H1 (cell line): Measurements from ENCODE around the gene FBP1. TPM values are rescaled to one million over a fixed set of nuclear protein-coding genes. Genes with fewer than 3 reads are reported as not detected.

Experiments
- CTCF ChIA-PET: fragments of 300-600 bp; sonication (Branson Sonifier 250); formaldehyde crosslinking; loops from one replicate; lab custom pipeline; 2021; ENCODE audit not compliant: partially characterized antibody; lab: Charles Lee
- POLR2A ChIA-PET: fragments of 300-600 bp; sonication (Branson Sonifier 250); formaldehyde crosslinking; loops from one replicate; lab custom pipeline; 2021; ENCODE audit warnings: inconsistent platforms; ENCODE audit not compliant: partially characterized antibody; lab: Charles Lee
- DNase-seq, 2 experiments: peaks; one replicate each; pipeline versions ENCODE4 v3.0.0 to v3.0.0-alpha.2; 2010 to 2022; ENCODE audit warnings: low spot score in 2 of 2, low read depth in 1 of 2, mixed read lengths in 1 of 2
- FAIRE-seq: peaks from 2 replicates; lab custom pipeline; 2011; peaks lifted over from hg19 to GRCh38; lab: Jason Lieb, UNC
- H2AFZ ChIP-seq: 2 replicates; pipeline ENCODE4 v1.8.1; 2012; ENCODE audit warnings: low read length, inconsistent platforms
- H2AK5ac ChIP-seq: 2 replicates; pipeline ENCODE4 v1.6.1; 2013; ENCODE audit warnings: low read depth, low read length
- H2BK120ac ChIP-seq: replicated peaks from 2 replicates; pipeline ENCODE3; 2013; ENCODE audit warnings: low read depth, low read length, inconsistent platforms
- H2BK12ac ChIP-seq: 2 replicates; pipeline ENCODE4 v1.6.1; 2013; ENCODE audit warnings: low read depth, low read length
- H2BK15ac ChIP-seq: 2 replicates; pipeline ENCODE4 v1.6.1; 2013; ENCODE audit warnings: low read length
- H2BK20ac ChIP-seq: 2 replicates; pipeline ENCODE4 v1.6.1; 2013; ENCODE audit warnings: low read length
- H2BK5ac ChIP-seq: 2 replicates; pipeline ENCODE4 v1.6.1; 2013; ENCODE audit warnings: low read depth, low read length
- H3K14ac ChIP-seq: 2 replicates; pipeline ENCODE4 v1.6.1; 2013; ENCODE audit warnings: inconsistent platforms; ENCODE audit not compliant: insufficient read length
- H3K18ac ChIP-seq: 2 replicates; pipeline ENCODE4 v1.6.1; 2013; ENCODE audit warnings: low read length; ENCODE audit errors: extremely low read depth
- H3K23ac ChIP-seq: 2 replicates; pipeline ENCODE4 v1.6.1; 2013; ENCODE audit warnings: inconsistent platforms; ENCODE audit not compliant: insufficient read length
- H3K23me2 ChIP-seq: 2 replicates; pipeline ENCODE4 v1.6.1; 2013; ENCODE audit warnings: low read depth, low read length
- H3K27ac ChIP-seq: 2 replicates; pipeline ENCODE4 v1.6.1; 2011; ENCODE audit warnings: low read depth, low read length, inconsistent platforms
- H3K27me3 ChIP-seq, 4 experiments: replicated peaks in 1 of 4; 1 replicate in 1 of 4; 2 replicates in 3 of 4; pipeline versions ENCODE4 v1.6.1 to v1.8.1; 2011 to 2013; ENCODE audit warnings: low read length in 3 of 4, mild to moderate bottlenecking in 3 of 4, inconsistent platforms in 2 of 4, mixed read lengths in 2 of 4, moderate library complexity in 1 of 4; ENCODE audit not compliant: control insufficient read depth in 3 of 4, insufficient read depth in 3 of 4; ENCODE audit errors: extremely low read depth in 1 of 4
- H3K36me3 ChIP-seq, 4 experiments: 2 replicates each; pipeline versions ENCODE4 v1.6.1 to v1.8.1; 2011 to 2013; ENCODE audit warnings: mild to moderate bottlenecking in 4 of 4, low read length in 3 of 4, moderate library complexity in 2 of 4, control low read depth in 1 of 4, inconsistent platforms in 1 of 4; ENCODE audit not compliant: insufficient read depth in 4 of 4, control insufficient read depth in 2 of 4
- H3K4ac ChIP-seq: replicated peaks from 2 replicates; pipeline ENCODE3; 2013; ENCODE audit warnings: low read length, low read depth, mixed read lengths, inconsistent platforms; ENCODE audit not compliant: insufficient read length
- H3K4me1 ChIP-seq, 4 experiments: replicated peaks in 1 of 4; 1 replicate in 1 of 4; 2 replicates in 3 of 4; pipeline versions ENCODE4 v1.6.1 to v1.8.1; 2011 to 2013; ENCODE audit warnings: low read length in 3 of 4, inconsistent platforms in 2 of 4, mixed read lengths in 1 of 4; ENCODE audit not compliant: insufficient read depth in 4 of 4, control insufficient read depth in 3 of 4
- H3K4me2 ChIP-seq, 2 experiments: 2 replicates each; pipeline versions ENCODE4 v1.6.1 to v1.8.1; 2011 to 2013; ENCODE audit warnings: low read depth in 2 of 2, low read length in 2 of 2, control low read depth in 1 of 2, inconsistent platforms in 1 of 2, mild to moderate bottlenecking in 1 of 2; ENCODE audit not compliant: insufficient read depth in 1 of 2
- H3K4me3 ChIP-seq, 4 experiments: fragments of 200-600, 300-600 bp in 1 of 4; sonication (generic), shearing (Covaris generic), sonication (Bioruptor Twin) in 1 of 4; 2 replicates each; pipeline versions ENCODE4 v1.5.1 to v1.8.1; 2011 to 2016; ENCODE audit warnings: low read length in 4 of 4, low read depth in 3 of 4, control low read depth in 2 of 4, inconsistent platforms in 2 of 4, mild to moderate bottlenecking in 2 of 4, mixed read lengths in 1 of 4, moderate library complexity in 1 of 4; ENCODE audit not compliant: insufficient read depth in 2 of 4; ENCODE audit errors: extremely low read depth in 1 of 4
- H3K56ac ChIP-seq: replicated peaks from 2 replicates; pipeline ENCODE3; 2013; ENCODE audit warnings: low read depth, mild to moderate bottlenecking, mixed read lengths, low read length, inconsistent platforms; ENCODE audit not compliant: insufficient read length
- H3K79me1 ChIP-seq: 2 replicates; pipeline ENCODE4 v1.6.1; 2013; ENCODE audit warnings: low read depth, low read length, control low read depth
- H3K79me2 ChIP-seq, 2 experiments: 2 replicates each; pipeline versions ENCODE4 v1.6.1 to v1.8.1; 2012 to 2013; ENCODE audit warnings: low read length in 2 of 2, mild to moderate bottlenecking in 2 of 2, inconsistent platforms in 1 of 2; ENCODE audit not compliant: insufficient read depth in 2 of 2, control insufficient read depth in 1 of 2
- H3K9ac ChIP-seq, 4 experiments: replicated peaks in 1 of 4; 1 replicate in 1 of 4; 2 replicates in 3 of 4; pipeline versions ENCODE4 v1.6.1 to v1.8.1; 2011 to 2013; ENCODE audit warnings: low read depth in 3 of 4, low read length in 3 of 4, control low read depth in 2 of 4, mild to moderate bottlenecking in 2 of 4, moderate library complexity in 2 of 4, inconsistent platforms in 1 of 4; ENCODE audit errors: extremely low read depth in 1 of 4
- H3K9me3 ChIP-seq, 2 experiments: 2 replicates each; pipeline versions ENCODE4 v1.6.1 to v1.8.1; 2012 to 2013; ENCODE audit warnings: mild to moderate bottlenecking in 2 of 2, moderate library complexity in 2 of 2, control low read depth in 1 of 2, inconsistent platforms in 1 of 2, low read depth in 1 of 2, low read length in 1 of 2, mixed read lengths in 1 of 2; ENCODE audit not compliant: insufficient read depth in 2 of 2
- H4K20me1 ChIP-seq, 2 experiments: replicated peaks in 1 of 2; 2 replicates each; pipeline versions ENCODE3 to v1.8.1; 2011 to 2013; ENCODE audit warnings: inconsistent platforms in 2 of 2, low read length in 2 of 2, mild to moderate bottlenecking in 1 of 2; ENCODE audit not compliant: insufficient read depth in 2 of 2, control insufficient read depth in 1 of 2
- H4K5ac ChIP-seq: 2 replicates; pipeline ENCODE4 v1.6.1; 2013; ENCODE audit warnings: low read length, low read depth, mixed read lengths, inconsistent platforms; ENCODE audit not compliant: insufficient read length
- H4K8ac ChIP-seq: 2 replicates; pipeline ENCODE4 v1.8.0; 2013; ENCODE audit warnings: mild to moderate bottlenecking, moderate library complexity, low read length, inconsistent platforms; ENCODE audit not compliant: insufficient read depth; ENCODE audit errors: extremely low read depth
- H4K91ac ChIP-seq: replicated peaks from 2 replicates; pipeline ENCODE3; 2013; ENCODE audit warnings: low read length, mixed read lengths, inconsistent platforms; ENCODE audit not compliant: insufficient read length
- JUN ChIP-seq: IDR thresholded peaks from 2 replicates; pipeline ENCODE4 v1.6.1; 2011; ENCODE audit warnings: low read depth, mild to moderate bottlenecking, improper control_type of control experiment, low read length
- MAFK ChIP-seq: IDR thresholded peaks from 2 replicates; pipeline ENCODE4 v1.6.1; 2012; ENCODE audit warnings: low read depth, mild to moderate bottlenecking, improper control_type of control experiment, low read length
- NANOG ChIP-seq: IDR thresholded peaks from 2 replicates; pipeline ENCODE4 v1.6.1; 2011; ENCODE audit warnings: low read length, low read depth, mild to moderate bottlenecking, inconsistent platforms; ENCODE audit not compliant: insufficient read depth, poor library complexity, severe bottlenecking
- PHF8 ChIP-seq: fragments of 200-600 bp; sonication (generic); conservative IDR thresholded peaks from 2 replicates; pipeline ENCODE4 v1.7.1; 2012; ENCODE audit warnings: low read depth, mild to moderate bottlenecking, inconsistent platforms, low read length, moderate library complexity
- WGBS, 2 experiments: shearing (Covaris generic) in 1 of 2; methylation state at CpG; one replicate each; pipeline versions ENCODE4 v1.1.6 to v1.1.7; 2013 to 2015; ENCODE audit warnings: low lambda C conversion rate in 2 of 2, mixed read lengths in 2 of 2, inconsistent platforms in 1 of 2, low coverage in 1 of 2, missing lambda C conversion rate in 1 of 2; ENCODE audit not compliant: insufficient replicate concordance in 2 of 2, insufficient coverage in 1 of 2, insufficient read length in 1 of 2; ENCODE audit errors: extremely low coverage in 1 of 2, missing lambda C conversion rate in 1 of 2; 5-methylcytosine and 5-hydroxymethylcytosine counted together
- polyA plus RNA-seq, 7 experiments: library from polyadenylated mRNA; depleted of rRNA in 3 of 7; stranded (reverse) in 5 of 7; unstranded in 2 of 7; fragments of >200 nt in 5 of 7; fragments of 200-250 nt in 2 of 7; gene quantifications; 1 replicate in 5 of 7; 2 replicates in 1 of 7; 4 replicates in 1 of 7; pipeline versions ENCODE4 v1.2.1 to v1.2.3, GENCODE V29; 2011 to 2013; ENCODE audit warnings: missing spikeins in 2 of 7, mixed read lengths in 2 of 7
- total RNA-seq: library from RNA; stranded (reverse); fragmentation: NEBNext Ultra II Directional; extraction: Animal tissue kit (Norgen Biotek cat#: 25700); gene quantifications from 2 replicates; pipeline ENCODE4 v1.2.1, GENCODE V29; 2021

The FBP1 gene
- total and polyA plus RNA-seq, 2 of the 8 experiments (the other 6 are each of a cell fraction or from before 2014, with no cell fraction given), result 1.0 to 4.1 TPM

- WGBS, 2 experiments, result 87% methylated on average over 4 of the region's 4 CpGs; no CpG with 5 or more reads in 1 of the 2 experiments
- FAIRE-seq, result no peak
- TF ChIP-seq NANOG (no peak), MAFK (no peak), PHF8 (no peak), JUN (no peak)
These were observed 11.6 kb upstream of the FBP1 start for GRCh38 chr9:94650949-94651348.

More at GRCh38 chr9:94650949-94651348, 11.6 kb upstream of the FBP1 start:
- Histone ChIP-seq H3K23ac (no peak overlapping the region), H3K56ac (no peak overlapping the region), H4K20me1 (no peaks in the 10 kb centered on the region), H2BK120ac (no peak overlapping the region), H3K9me3 (no peaks in the 10 kb centered on the region), H2BK15ac (no peak overlapping the region), H2BK5ac (no peak overlapping the region), H3K36me3 (no peaks in the 10 kb centered on the region), H3K14ac (no peak overlapping the region), H2AK5ac (no peak overlapping the region), H4K91ac (no peak overlapping the region), H3K79me1 (no peaks in the 10 kb centered on the region), H3K18ac (no peak overlapping the region), H3K4me3 (no peak overlapping the region), H3K27me3 (no peaks in the 10 kb centered on the region; a peak in 1 of 7 replicates), H3K4me2 (no peak overlapping the region), H3K4ac (no peak overlapping the region), H4K5ac (no peak overlapping the region), H4K8ac (no peak overlapping the region), H2BK20ac (no peak overlapping the region), H3K79me2 (no peaks in the 10 kb centered on the region), H3K27ac (no peak overlapping the region), H3K9ac (no peak overlapping the region), H3K4me1 (no peaks in the 10 kb centered on the region; a peak in 1 of 7 replicates), H2BK12ac (no peak overlapping the region), H3K23me2 (no peaks in the 10 kb centered on the region), H2AFZ (no peak overlapping the region)
- ChIA-PET POLR2A (no interaction called here), CTCF (interaction anchor here (1.4 to 1.5 kb wide), 2 partner anchors 27 to 31 kb away, joined by 3 to 5 read pairs; no protein-coding TSS in a partner anchor)
- no peak for DNase-seq
